Pericardium fibroblast (primary cell): ENCODE results near the gene JRKL. TPM values are rescaled to one million over a fixed set of nuclear protein-coding genes. Genes with fewer than 3 reads are reported as not detected.

Experiments used
- total RNA-seq: library from RNA; depleted of rRNA; stranded (reverse); fragments of >200 nt; gene quantifications from 2 replicates; pipeline ENCODE4 v1.2.3, GENCODE V29; 2015

Gene JRKL
- 4.9 and 5.3 TPM in 2 replicates for total RNA-seq

GRCh38 chr11:96389720-96390487, at the start of gene JRKL, which contains the start of gene CCDC82:
Gene JRKL (plus strand): TSS chr11:96390013. CDS start chr11:96390650, 637 bp downstream.
Gene CCDC82 (minus strand): TSS chr11:96389912. CDS start chr11:96384747, 5,165 bp downstream.

GRCh38 chr11:96342961-96343711, 46.7 kb upstream of the JRKL start, which contains the start of gene MAML2:
Gene MAML2 (minus strand): TSS chr11:96343195. CDS start chr11:96341895, 1,300 bp downstream.

Other genes with a start within 250 kb of the JRKL start
- 15.2 and 16.0 TPM in 2 replicates for gene MAML2, start 46.8 kb upstream of the JRKL start, total RNA-seq
- gene CCDC82, start 101 bp upstream of the JRKL start, total RNA-seq, result 3.7 and 10.7 TPM in 2 replicates